ENCODE data around the gene MTCL1.

DNA sequence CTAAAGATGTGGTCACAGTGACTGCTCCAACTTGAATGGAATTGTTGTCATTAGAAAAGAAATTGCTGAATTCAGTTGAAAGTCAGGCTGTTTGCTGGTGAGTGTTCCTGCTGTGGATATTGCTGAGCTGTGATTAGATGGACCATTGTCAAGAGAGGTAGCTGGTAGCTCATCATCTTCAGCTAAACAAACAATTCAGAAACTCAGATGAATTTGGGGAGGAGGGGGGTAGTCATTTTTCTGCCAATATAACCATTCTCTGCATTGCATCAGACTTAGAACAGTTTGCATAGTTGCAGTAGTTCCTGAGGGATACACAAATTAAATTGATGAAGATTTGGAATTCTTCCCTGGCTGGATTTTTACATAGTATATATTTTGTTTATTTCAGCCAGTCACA, 108.3 kb downstream of the MTCL1 start:
- TF ChIP-seq TBP (optimal IDR thresholded peaks at IDR 0.05; ENCODE audit: low read depth, low read length) (no peak), CHD1 (IDR thresholded peaks at IDR 0.05; ENCODE audit: low read length) (no peak), BMI1 (IDR thresholded peaks at IDR 0.05; ENCODE audit: low read length) (no peak), CHD4 (IDR thresholded peaks at IDR 0.05; ENCODE audit: insufficient read depth, insufficient replicate concordance, low read depth, low read length, poor library complexity, severe bottlenecking) (no peak), SMC3 (conservative IDR thresholded peaks at IDR 0.05; ENCODE audit: insufficient read depth, low read depth, low read length) (no peak), CREB1 (IDR thresholded peaks at IDR 0.05) (no peak), CREB1 (CRISPR knock-in tag; IDR thresholded peaks at IDR 0.05) (no peak), POLR2AphosphoS2 (IDR thresholded peaks at IDR 0.05; ENCODE audit: low read length) (no peak), FOS (IDR thresholded peaks at IDR 0.05; ENCODE audit: extremely low read depth, insufficient read length) (no peak), CBFB (CRISPR knock-in tag; IDR thresholded peaks at IDR 0.05) (no peak), ADNP (tag; IDR thresholded peaks at IDR 0.05) (no peak)
- TF ChIP-seq, protein P1, sequence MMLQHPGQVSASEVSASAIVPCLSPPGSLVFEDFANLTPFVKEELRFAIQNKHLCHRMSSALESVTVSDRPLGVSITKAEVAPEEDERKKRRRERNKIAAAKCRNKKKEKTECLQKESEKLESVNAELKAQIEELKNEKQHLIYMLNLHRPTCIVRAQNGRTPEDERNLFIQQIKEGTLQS (IDR thresholded peaks at IDR 0.05) = no peak
- TF ChIP-seq, protein P1 (CRISPR knock-in tag; conservative IDR thresholded peaks at IDR 0.05) = no peak
- TF ChIP-seq, protein P2, sequence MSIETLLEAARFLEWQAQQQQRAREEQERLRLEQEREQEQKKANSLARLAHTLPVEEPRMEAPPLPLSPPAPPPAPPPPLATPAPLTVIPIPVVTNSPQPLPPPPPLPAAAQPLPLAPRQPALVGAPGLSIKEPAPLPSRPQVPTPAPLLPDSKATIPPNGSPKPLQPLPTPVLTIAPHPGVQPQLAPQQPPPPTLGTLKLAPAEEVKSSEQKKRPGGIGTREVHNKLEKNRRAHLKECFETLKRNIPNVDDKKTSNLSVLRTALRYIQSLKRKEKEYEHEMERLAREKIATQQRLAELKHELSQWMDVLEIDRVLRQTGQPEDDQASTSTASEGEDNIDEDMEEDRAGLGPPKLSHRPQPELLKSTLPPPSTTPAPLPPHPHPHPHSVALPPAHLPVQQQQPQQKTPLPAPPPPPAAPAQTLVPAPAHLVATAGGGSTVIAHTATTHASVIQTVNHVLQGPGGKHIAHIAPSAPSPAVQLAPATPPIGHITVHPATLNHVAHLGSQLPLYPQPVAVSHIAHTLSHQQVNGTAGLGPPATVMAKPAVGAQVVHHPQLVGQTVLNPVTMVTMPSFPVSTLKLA (conservative IDR thresholded peaks at IDR 0.05) = no peak

All from K562 (cell line).